Caki2 (cell line): Measurements from ENCODE around the gene CIC. TPM values are rescaled to one million over a fixed set of nuclear protein-coding genes. Genes with fewer than 3 reads are reported as not detected.
"Not testable (repeated sequence)": the region's sequence is repeated elsewhere in the genome, so short reads cannot be mapped to it uniquely, and the experiment has no call there.

Experiments used
- DNase-seq: peaks from one replicate; pipeline ENCODE4 v3.0.0-alpha.2; 2015; ENCODE audit warnings: low read depth
- in situ Hi-C: cut with HindIII; loops from 2 replicates; pipeline ENCODE4 v1.10.0; 2016; ENCODE audit warnings: low sequenced_read_pairs, low pct_unique_long_range_greater_than_20kb, mixed read lengths
- total RNA-seq: library from RNA; depleted of rRNA; stranded (reverse); fragments of >200 nt; shearing (Covaris generic); gene quantifications from 2 replicates; pipeline ENCODE4 v1.2.3, GENCODE V29; 2014; ENCODE audit warnings: low replicate concordance; rRNA removed

Gene CIC
- total RNA-seq, 1 experiment from 2014 or later = 27.5 TPM

- DNase-seq = no peak
- in situ Hi-C loops = no loop called here
These were observed 65.8 kb downstream of the CIC start for GRCh38 chr19:42334697-42335373.

GRCh38 chr19:42335374-42335936 is 66.4 kb downstream of the CIC start:
- DNase-seq = no peak
- in situ Hi-C loops = no loop called here

GRCh38 chr19:42335971-42336370 is 66.9 kb downstream of the CIC start:
- in situ Hi-C loops = no loop called here
- DNase-seq = no peak

- in situ Hi-C loops, DNase-seq: not testable (repeated sequence)
These were observed 70.2 kb downstream of the CIC start for GRCh38 chr19:42339126-42339860.

GRCh38 chr19:42339922-42340321 is 70.9 kb downstream of the CIC start:
- in situ Hi-C loops, DNase-seq: not testable (repeated sequence)

GRCh38 chr19:42343344-42344110 is 74.5 kb downstream of the CIC start:
- in situ Hi-C loops = no loop called here
- no peak for DNase-seq

GRCh38 chr19:42344336-42344893 is 75.4 kb downstream of the CIC start:
- DNase-seq = no peak
- in situ Hi-C loops = no loop called here

Other genes with a start within 250 kb of the CIC start
- gene GRIK5, start 199.0 kb upstream of the CIC start, total RNA-seq = not detected in 2 replicates
- gene ZNF574, start 193.1 kb upstream of the CIC start, total RNA-seq = 18.2 and 24.6 TPM in 2 replicates
- gene POU2F2, start 136.8 kb upstream of the CIC start, total RNA-seq = not detected in 2 replicates
- gene DEDD2, start 51.6 kb upstream of the CIC start, total RNA-seq = 72.2 and 128 TPM in 2 replicates
- gene ZNF526, start 48.9 kb upstream of the CIC start, total RNA-seq = 8.4 and 12.4 TPM in 2 replicates
- 29.9 and 32.2 TPM in 2 replicates for gene GSK3A, start 26.6 kb upstream of the CIC start, total RNA-seq
- gene ERF, start 14.1 kb upstream of the CIC start, total RNA-seq = 47.1 and 49.5 TPM in 2 replicates
- 3.0 TPM in 1 of 2 replicates, not detected in the other for gene PRR19, start 32.9 kb downstream of the CIC start, total RNA-seq
- gene PAFAH1B3, start 33.4 kb downstream of the CIC start, total RNA-seq = 142 and 150 TPM in 2 replicates
- not detected in 2 replicates for gene TMEM145, start 44.1 kb downstream of the CIC start, total RNA-seq
- 36.8 and 75.6 TPM in 2 replicates for gene MEGF8, start 56.4 kb downstream of the CIC start, total RNA-seq
- gene CNFN, start 121.0 kb downstream of the CIC start, total RNA-seq = 22.1 TPM in 1 of 2 replicates, not detected in the other
- gene LIPE, start 158.1 kb downstream of the CIC start, total RNA-seq = 5.7 and 13.1 TPM in 2 replicates
- gene CXCL17, start 173.7 kb downstream of the CIC start, total RNA-seq = not detected in 2 replicates